NB4 (cell line): ENCODE results near the gene RBM26.

Experiments used
- POLR2A ChIP-seq: IDR thresholded peaks from 2 replicates; pipeline ENCODE4 v1.6.1; 2011; ENCODE audit warnings: mild to moderate bottlenecking; ENCODE audit not compliant: insufficient read length; ENCODE audit errors: extremely low read depth
- TF ChIP-seq, protein P1 (sequence below): IDR thresholded peaks from 2 replicates; pipeline ENCODE4 v1.6.1; 2011; ENCODE audit warnings: low read depth, low read length
- TF ChIP-seq, protein P2 (sequence below): IDR thresholded peaks from one replicate; pipeline ENCODE4 v1.5.1; 2012; ENCODE audit warnings: low read depth, low read length

DNA sequence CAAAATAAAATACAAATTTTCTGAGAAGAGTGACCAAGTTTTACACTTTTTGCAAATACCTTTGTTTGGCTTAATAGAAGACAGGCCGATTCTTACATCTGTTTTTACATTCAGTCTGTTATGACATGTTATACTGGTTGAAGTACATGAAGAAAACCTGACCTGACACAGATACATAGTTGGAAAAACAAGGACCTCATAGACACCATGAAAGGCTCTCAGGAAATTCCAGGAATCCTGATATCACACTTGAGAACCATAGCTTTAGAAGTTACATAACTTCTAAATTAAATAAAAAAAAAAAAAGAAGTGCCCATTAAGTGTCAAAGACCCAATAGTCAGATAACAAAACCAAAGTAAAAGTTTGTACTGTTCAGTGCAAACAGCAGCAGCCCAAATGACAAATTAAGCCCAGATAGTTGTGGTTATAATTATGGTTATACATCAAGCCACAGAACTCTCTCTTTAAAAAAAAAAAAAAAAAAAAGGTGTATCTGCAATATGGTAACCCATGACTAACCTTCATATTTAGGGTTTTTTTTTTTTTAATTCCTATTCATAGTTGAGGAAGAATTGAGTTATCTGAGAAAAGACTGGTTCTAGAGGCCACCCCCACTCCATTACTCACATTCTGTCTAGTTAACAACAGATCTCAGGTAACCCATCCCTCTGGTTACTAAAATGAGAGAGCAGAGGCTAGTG is 19.8 kb downstream of the RBM26 start:
- TF ChIP-seq, protein P1, sequence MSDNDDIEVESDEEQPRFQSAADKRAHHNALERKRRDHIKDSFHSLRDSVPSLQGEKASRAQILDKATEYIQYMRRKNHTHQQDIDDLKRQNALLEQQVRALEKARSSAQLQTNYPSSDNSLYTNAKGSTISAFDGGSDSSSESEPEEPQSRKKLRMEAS, result no peak
- TF ChIP-seq, protein P2, sequence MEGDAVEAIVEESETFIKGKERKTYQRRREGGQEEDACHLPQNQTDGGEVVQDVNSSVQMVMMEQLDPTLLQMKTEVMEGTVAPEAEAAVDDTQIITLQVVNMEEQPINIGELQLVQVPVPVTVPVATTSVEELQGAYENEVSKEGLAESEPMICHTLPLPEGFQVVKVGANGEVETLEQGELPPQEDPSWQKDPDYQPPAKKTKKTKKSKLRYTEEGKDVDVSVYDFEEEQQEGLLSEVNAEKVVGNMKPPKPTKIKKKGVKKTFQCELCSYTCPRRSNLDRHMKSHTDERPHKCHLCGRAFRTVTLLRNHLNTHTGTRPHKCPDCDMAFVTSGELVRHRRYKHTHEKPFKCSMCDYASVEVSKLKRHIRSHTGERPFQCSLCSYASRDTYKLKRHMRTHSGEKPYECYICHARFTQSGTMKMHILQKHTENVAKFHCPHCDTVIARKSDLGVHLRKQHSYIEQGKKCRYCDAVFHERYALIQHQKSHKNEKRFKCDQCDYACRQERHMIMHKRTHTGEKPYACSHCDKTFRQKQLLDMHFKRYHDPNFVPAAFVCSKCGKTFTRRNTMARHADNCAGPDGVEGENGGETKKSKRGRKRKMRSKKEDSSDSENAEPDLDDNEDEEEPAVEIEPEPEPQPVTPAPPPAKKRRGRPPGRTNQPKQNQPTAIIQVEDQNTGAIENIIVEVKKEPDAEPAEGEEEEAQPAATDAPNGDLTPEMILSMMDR, result no peak
- TF ChIP-seq POLR2A, result no peak
